HG03378 (cell line): ENCODE measurements around the gene EXD3.
A peak's percentile ranks its signal among the peaks of the same experiment; 100 is the strongest.

Source experiments
- ATAC-seq: cut with Tn5 transposase; IDR thresholded peaks from one replicate; pipeline ENCODE4 v1.9.1; 2021; ENCODE audit warnings: mild to moderate bottlenecking, moderate library complexity; ENCODE audit not compliant: unreplicated experiment

Gene EXD3

GRCh38 chr9:137309368-137310188, 113.4 kb downstream of the EXD3 start:
- ATAC-seq = no peak

- ATAC-seq = no peak
Observed at GRCh38 chr9:137308057-137308619, 114.8 kb downstream of the EXD3 start.

- ATAC-seq = no peak
Observed at GRCh38 chr9:137307255-137308056, 115.5 kb downstream of the EXD3 start.

GRCh38 chr9:137306850-137307254, 116.1 kb downstream of the EXD3 start:
- ATAC-seq = no peak

GRCh38 chr9:137306066-137306849, 116.7 kb downstream of the EXD3 start:
- no peak for ATAC-seq

- ATAC-seq = no peak
Observed at GRCh38 chr9:137305798-137306065, 117.2 kb downstream of the EXD3 start.

- no peak for ATAC-seq
Observed at GRCh38 chr9:137305060-137305797, 117.7 kb downstream of the EXD3 start.

GRCh38 chr9:137304383-137305059, 118.4 kb downstream of the EXD3 start:
- ATAC-seq = no peak

GRCh38 chr9:137303893-137304382, 119.0 kb downstream of the EXD3 start:
- no peak for ATAC-seq

GRCh38 chr9:137303151-137303892, 119.6 kb downstream of the EXD3 start:
- no peak for ATAC-seq

- peak; percentile 24 for ATAC-seq
Observed at GRCh38 chr9:137302449-137303150, 120.4 kb downstream of the EXD3 start.

- ATAC-seq = peak; percentile 45
Observed at GRCh38 chr9:137302118-137302448, 120.9 kb downstream of the EXD3 start, which contains the start of gene NRARP. TSS of gene NRARP (minus strand) at chr9:137302271. CDS start at chr9:137301928, 343 bp downstream.

GRCh38 chr9:137301081-137301947, 121.6 kb downstream of the EXD3 start:
- ATAC-seq = no peak

- ATAC-seq = no peak
Observed at GRCh38 chr9:137300567-137301080, 122.3 kb downstream of the EXD3 start.

- ATAC-seq = no peak
Observed at GRCh38 chr9:137299938-137300337, 123.0 kb downstream of the EXD3 start.

GRCh38 chr9:137299203-137299565, 123.8 kb downstream of the EXD3 start:
- no peak for ATAC-seq
